ENCODE data around the gene ILDR1.

ILDR1 gene

GRCh38 chr3:121998611-121999473 lies 23.2 kb downstream of the ILDR1 start:
- peak overlapping the region; percentile 46 for H3K27ac ChIP-seq (ENCODE audit: low read depth, low read length)

GRCh38 chr3:121998030-121998580 lies 23.9 kb downstream of the ILDR1 start:
- TF ChIP-seq CTCF (IDR thresholded peaks at IDR 0.05; ENCODE audit: low read depth, low read length, poor library complexity, severe bottlenecking) (no peak), EZH2phosphoT487 (IDR thresholded peaks at IDR 0.05; ENCODE audit: borderline replicate concordance, low read length) (no peak)

More at GRCh38 chr3:121998611-121999473, 23.2 kb downstream of the ILDR1 start:
- TF ChIP-seq EZH2phosphoT487 (IDR thresholded peaks at IDR 0.05; ENCODE audit: borderline replicate concordance, low read length) (no peak), CTCF (IDR thresholded peaks at IDR 0.05; ENCODE audit: low read depth, low read length, poor library complexity, severe bottlenecking) (no peak)
- no peaks in the 10 kb centered on the region for H3K9me3 ChIP-seq (ENCODE audit: control insufficient read depth, insufficient read depth, low read length)
- peak overlapping the region; percentile 37 for H3K4me3 ChIP-seq (ENCODE audit: low read length)
- no peaks in the 10 kb centered on the region for H3K79me2 ChIP-seq (ENCODE audit: control insufficient read depth, low read length)
- H3K36me3 ChIP-seq (ENCODE audit: control insufficient read depth, low read length) = no peaks in the 10 kb centered on the region
- peaks cover 7% of the 10 kb centered on the region; the same call in 1 of the 2 replicates for H3F3A ChIP-seq (ENCODE audit: control insufficient read depth, insufficient read depth)
- peak overlapping the region; percentile 54 for H3K4me2 ChIP-seq (ENCODE audit: low read length)
- H4K20me1 ChIP-seq (ENCODE audit: control insufficient read depth, insufficient read depth, low read depth, low read length) = no peaks in the 10 kb centered on the region
- peaks cover 100% of the 10 kb centered on the region for H3K4me1 ChIP-seq (ENCODE audit: control insufficient read depth, low read length)
- no peaks in the 10 kb centered on the region for H3K9me2 ChIP-seq (replicated peaks; ENCODE audit: control insufficient read depth, low read length)
- no peaks in the 10 kb centered on the region for H3K27me3 ChIP-seq (ENCODE audit: control insufficient read depth, low read length)

GRCh38 chr3:121997372-121997771 lies 24.7 kb downstream of the ILDR1 start:
- no peak for TF ChIP-seq EZH2phosphoT487 (IDR thresholded peaks at IDR 0.05; ENCODE audit: borderline replicate concordance, low read length)
- no peak for TF ChIP-seq CTCF (IDR thresholded peaks at IDR 0.05; ENCODE audit: low read depth, low read length, poor library complexity, severe bottlenecking)
- H3K79me2 ChIP-seq (ENCODE audit: control insufficient read depth, low read length) = no peaks in the 10 kb centered on the region
- H3K4me3 ChIP-seq (ENCODE audit: low read length) = peak overlapping the region; percentile 37
- H3K9me2 ChIP-seq (replicated peaks; ENCODE audit: control insufficient read depth, low read length) = no peaks in the 10 kb centered on the region
- H3K4me2 ChIP-seq (ENCODE audit: low read length) = peak overlapping the region; percentile 54
- peak overlapping the region; percentile 46 for H3K27ac ChIP-seq (ENCODE audit: low read depth, low read length)
- no peaks in the 10 kb centered on the region for H3K9me3 ChIP-seq (ENCODE audit: control insufficient read depth, insufficient read depth, low read length)
- H3K27me3 ChIP-seq (ENCODE audit: control insufficient read depth, low read length) = no peaks in the 10 kb centered on the region
- peaks cover 8% of the 10 kb centered on the region for H3K36me3 ChIP-seq (ENCODE audit: control insufficient read depth, low read length)
- H3F3A ChIP-seq (ENCODE audit: control insufficient read depth, insufficient read depth) = peaks cover 7% of the 10 kb centered on the region; the same call in 1 of the 2 replicates
- no peaks in the 10 kb centered on the region for H4K20me1 ChIP-seq (ENCODE audit: control insufficient read depth, insufficient read depth, low read depth, low read length)
- peaks cover 100% of the 10 kb centered on the region for H3K4me1 ChIP-seq (ENCODE audit: control insufficient read depth, low read length)

More at GRCh38 chr3:121998030-121998580, 23.9 kb downstream of the ILDR1 start:
- Histone ChIP-seq H3K79me2 (ENCODE audit: control insufficient read depth, low read length) (no peaks in the 10 kb centered on the region), H3K9me2 (replicated peaks; ENCODE audit: control insufficient read depth, low read length) (no peaks in the 10 kb centered on the region), H3K4me1 (ENCODE audit: control insufficient read depth, low read length) (peaks cover 100% of the 10 kb centered on the region), H3K4me3 (ENCODE audit: low read length) (peak overlapping the region; percentile 37), H3K4me2 (ENCODE audit: low read length) (peak overlapping the region; percentile 54), H3K9me3 (ENCODE audit: control insufficient read depth, insufficient read depth, low read length) (no peaks in the 10 kb centered on the region), H3K36me3 (ENCODE audit: control insufficient read depth, low read length) (peaks cover 6% of the 10 kb centered on the region), H3K27ac (ENCODE audit: low read depth, low read length) (peak overlapping the region; percentile 46), H3K27me3 (ENCODE audit: control insufficient read depth, low read length) (no peaks in the 10 kb centered on the region), H3F3A (ENCODE audit: control insufficient read depth, insufficient read depth) (peaks cover 7% of the 10 kb centered on the region; the same call in 1 of the 2 replicates), H4K20me1 (ENCODE audit: control insufficient read depth, insufficient read depth, low read depth, low read length) (no peaks in the 10 kb centered on the region)

Measured in DOHH2 (cell line).